Liver (tissue), 9 donors: ENCODE results near the gene ZNF513. TPM values are rescaled to one million over a fixed set of nuclear protein-coding genes. Genes with fewer than 3 reads are reported as not detected.

Source experiments
- DNase-seq: peaks from one replicate; pipeline ENCODE4 v3.0.0-alpha.2; 2017; ENCODE audit warnings: low spot score
- H3K27ac ChIP-seq, 2 donors: one replicate each; pipeline ENCODE4 v1.7.0; 2013; ENCODE audit warnings: inconsistent platforms in 2 of 2, low read length in 2 of 2, control low read depth in 1 of 2, low read depth in 1 of 2, mild to moderate bottlenecking in 1 of 2
- H3K27me3 ChIP-seq, 4 donors: one replicate each; pipeline versions ENCODE4 v1.6.1 to v1.7.0; 2013; ENCODE audit warnings: low read length in 3 of 4, inconsistent platforms in 1 of 4, mild to moderate bottlenecking in 1 of 4, moderate library complexity in 1 of 4; ENCODE audit not compliant: control insufficient read depth in 4 of 4, insufficient read depth in 4 of 4
- H3K36me3 ChIP-seq, 4 donors: one replicate each; pipeline versions ENCODE4 v1.6.1 to v1.7.0; 2013; ENCODE audit warnings: low read length in 3 of 4, mild to moderate bottlenecking in 3 of 4, low read depth in 1 of 4, moderate library complexity in 1 of 4; ENCODE audit not compliant: control insufficient read depth in 4 of 4, insufficient read depth in 3 of 4
- H3K4me1 ChIP-seq, 4 donors: one replicate each; pipeline versions ENCODE4 v1.6.1 to v1.7.0; 2013; ENCODE audit warnings: low read length in 3 of 4, mild to moderate bottlenecking in 3 of 4, moderate library complexity in 1 of 4; ENCODE audit not compliant: control insufficient read depth in 4 of 4, insufficient read depth in 4 of 4
- H3K4me3 ChIP-seq, 3 donors: one replicate each; pipeline versions ENCODE4 v1.6.1 to v1.7.0; 2013; ENCODE audit warnings: low read length in 3 of 3, control low read depth in 1 of 3, low read depth in 1 of 3, mild to moderate bottlenecking in 1 of 3
- H3K9ac ChIP-seq, 2 donors: one replicate each; pipeline ENCODE4 v1.7.0; 2013; ENCODE audit warnings: low read length in 2 of 2, mild to moderate bottlenecking in 2 of 2, moderate library complexity in 2 of 2, control low read depth in 1 of 2, low read depth in 1 of 2
- H3K9me3 ChIP-seq, 4 donors: one replicate each; pipeline versions ENCODE4 v1.6.1 to v1.7.0; 2013; ENCODE audit warnings: low read length in 3 of 4; ENCODE audit not compliant: control insufficient read depth in 4 of 4
- ATF3 ChIP-seq: IDR thresholded peaks from 2 replicates; pipeline ENCODE4 v1.6.1; 2016; ENCODE audit warnings: antibody characterized with exemption
- EGR1 ChIP-seq, 2 donors: IDR thresholded peaks; 2 replicates each; pipeline ENCODE4 v1.6.1; 2016 to 2018; ENCODE audit warnings: antibody characterized with exemption in 2 of 2, low read depth in 2 of 2
- FOXA1 ChIP-seq: IDR thresholded peaks from 2 replicates; pipeline ENCODE4 v1.6.1; 2016; ENCODE audit warnings: antibody characterized with exemption
- FOXA2 ChIP-seq: IDR thresholded peaks from 2 replicates; pipeline ENCODE4 v1.6.1; 2016; ENCODE audit warnings: antibody characterized with exemption
- GABPA ChIP-seq, 2 donors: IDR thresholded peaks in 1 of 2; conservative IDR thresholded peaks in 1 of 2; 2 replicates each; pipeline ENCODE4 v1.6.1; 2016; ENCODE audit warnings: antibody characterized with exemption in 2 of 2, mild to moderate bottlenecking in 1 of 2, moderate library complexity in 1 of 2
- HNF4A ChIP-seq, 2 donors: conservative IDR thresholded peaks; 2 replicates each; pipeline ENCODE4 v1.6.1; 2016; ENCODE audit warnings: antibody characterized with exemption in 2 of 2, mild to moderate bottlenecking in 2 of 2
- HNF4G ChIP-seq: IDR thresholded peaks from 2 replicates; pipeline ENCODE4 v1.6.1; 2016; ENCODE audit warnings: antibody characterized with exemption
- JUND ChIP-seq, 2 donors: IDR thresholded peaks; 2 replicates each; pipeline ENCODE4 v1.6.1; 2016; ENCODE audit warnings: antibody characterized with exemption in 2 of 2
- NR2F2 ChIP-seq: IDR thresholded peaks from 2 replicates; pipeline ENCODE4 v1.6.1; 2016; ENCODE audit warnings: antibody characterized with exemption
- RAD21 ChIP-seq, 2 donors: IDR thresholded peaks; 2 replicates each; pipeline ENCODE4 v1.6.1; 2016; ENCODE audit warnings: antibody characterized with exemption in 2 of 2, mild to moderate bottlenecking in 2 of 2
- RXRA ChIP-seq, 2 donors: IDR thresholded peaks; 2 replicates each; pipeline ENCODE4 v1.6.1; 2017 to 2018; ENCODE audit warnings: antibody characterized with exemption in 2 of 2, mild to moderate bottlenecking in 1 of 2
- SP1 ChIP-seq: IDR thresholded peaks from 2 replicates; pipeline ENCODE4 v1.6.1; 2018; ENCODE audit warnings: antibody characterized with exemption, mild to moderate bottlenecking
- TAF1 ChIP-seq: conservative IDR thresholded peaks from 2 replicates; pipeline ENCODE4 v1.6.1; 2016; ENCODE audit warnings: antibody characterized with exemption, mild to moderate bottlenecking
- YY1 ChIP-seq: IDR thresholded peaks from 2 replicates; pipeline ENCODE4 v1.6.1; 2016; ENCODE audit warnings: antibody characterized with exemption, mild to moderate bottlenecking
- WGBS: extraction: QIAGEN DNeasy Blood & Tissue Kit; methylation state at CpG from one replicate; pipeline ENCODE4 v1.1.7; 2013; 5-methylcytosine and 5-hydroxymethylcytosine counted together
- polyA plus RNA-seq, 2 donors: library from polyadenylated mRNA; stranded (reverse) in 1 of 2; unstranded in 1 of 2; fragments of 200-250 nt in 1 of 2; fragments of >200 nt in 1 of 2; fragmentation: Nextera tagmentation in 1 of 2; extraction: Ambion mirVana in 1 of 2; gene quantifications; one replicate each; pipeline versions ENCODE4 v1.2.1 to v1.2.3, GENCODE V29; 2013 to 2015
- total RNA-seq, 2 donors: library from RNA; depleted of rRNA; stranded (reverse); fragments of >200 nt; gene quantifications; one replicate each; pipeline ENCODE4 v1.2.3, GENCODE V29; 2014
- TF ChIP-seq, protein P1 (sequence below): fragments of 150-350 bp; IDR thresholded peaks from 2 replicates; pipeline ENCODE4 v1.5.1; 2017; ENCODE audit warnings: improper control_type of control experiment, low read depth, low read length; ENCODE audit not compliant: missing input control
- TF ChIP-seq, protein P2 (sequence below): IDR thresholded peaks from 2 replicates; pipeline ENCODE4 v1.6.1; 2016; ENCODE audit warnings: antibody characterized with exemption, mild to moderate bottlenecking
- TF ChIP-seq, protein P3 (sequence below): IDR thresholded peaks from 2 replicates; pipeline ENCODE4 v1.6.1; 2016; ENCODE audit warnings: antibody characterized with exemption
- donor health status: healthy.
- donor health status: healthy.
- donor health status: healthy.
- donor health status: healthy.
- donor health status: healthy.

Gene ZNF513
- total and polyA plus RNA-seq, 4 donors, result 2.9 to 11.2 (median 8.6) TPM

DNA sequence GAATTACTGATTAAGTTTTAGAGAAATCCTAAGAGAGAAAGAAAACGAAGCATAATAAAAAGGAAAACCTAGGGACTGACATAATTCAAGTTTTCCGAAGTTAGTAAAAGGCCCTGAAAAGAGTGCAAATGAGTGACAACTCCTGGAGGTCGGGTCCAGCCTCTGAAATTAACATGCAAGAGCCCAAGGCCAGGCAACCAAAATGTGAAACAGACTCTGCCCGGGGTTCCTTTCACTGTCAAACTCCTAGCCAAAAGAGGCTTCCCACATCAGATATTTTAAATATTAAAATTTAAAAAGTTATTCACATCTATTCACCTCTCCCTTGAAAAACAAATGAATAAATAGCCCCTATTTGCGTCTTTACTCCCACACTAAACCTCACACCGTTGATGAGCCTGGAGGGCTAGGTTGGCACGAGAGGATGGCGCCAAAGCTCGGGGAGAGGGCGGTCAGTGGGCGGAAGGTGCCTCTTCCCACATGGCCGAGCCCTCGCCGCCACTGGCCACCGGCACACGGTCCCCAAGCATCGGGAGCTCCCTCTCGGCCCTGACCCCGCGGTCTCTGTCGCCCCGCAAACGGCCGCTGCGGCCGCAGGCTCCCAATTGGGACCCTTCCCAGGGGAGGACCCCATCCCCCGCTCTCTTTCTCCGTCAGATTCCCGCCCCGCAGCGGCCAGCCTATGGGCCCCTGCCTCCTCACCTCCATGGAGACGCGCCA, 28.2 kb upstream of the ZNF513 start:
- H3K27me3 ChIP-seq, result no peaks in the 10 kb centered on the region
- DNase-seq, result no peak
- under 1% methylated on average over 33 of the region's 33 CpGs for WGBS

More for the DNA sequence above, 28.2 kb upstream of the ZNF513 start:
- Histone ChIP-seq H3K36me3 (peaks cover 0 to 2% (median 0%) of the 10 kb centered on the region in 4 donors), H3K9ac (peak overlapping the region; percentile 39 to 94), H3K4me1 (peaks cover 4 to 21% (median 14%) of the 10 kb centered on the region in 4 donors), H3K9me3 (no peaks in the 10 kb centered on the region), H3K4me3 (peak overlapping the region; percentile 72 to 99 (median 91)), H3K27ac (peak overlapping the region; percentile 86 to 89)
- TF ChIP-seq HNF4G, result no peak
- TF ChIP-seq GABPA (IDR thresholded peaks at IDR 0.05 in 1 of 2, conservative IDR thresholded peaks at IDR 0.05 in 1 of 2), result no peak
- no peak for TF ChIP-seq JUND (IDR thresholded peaks at IDR 0.05)
- TF ChIP-seq, protein P1, sequence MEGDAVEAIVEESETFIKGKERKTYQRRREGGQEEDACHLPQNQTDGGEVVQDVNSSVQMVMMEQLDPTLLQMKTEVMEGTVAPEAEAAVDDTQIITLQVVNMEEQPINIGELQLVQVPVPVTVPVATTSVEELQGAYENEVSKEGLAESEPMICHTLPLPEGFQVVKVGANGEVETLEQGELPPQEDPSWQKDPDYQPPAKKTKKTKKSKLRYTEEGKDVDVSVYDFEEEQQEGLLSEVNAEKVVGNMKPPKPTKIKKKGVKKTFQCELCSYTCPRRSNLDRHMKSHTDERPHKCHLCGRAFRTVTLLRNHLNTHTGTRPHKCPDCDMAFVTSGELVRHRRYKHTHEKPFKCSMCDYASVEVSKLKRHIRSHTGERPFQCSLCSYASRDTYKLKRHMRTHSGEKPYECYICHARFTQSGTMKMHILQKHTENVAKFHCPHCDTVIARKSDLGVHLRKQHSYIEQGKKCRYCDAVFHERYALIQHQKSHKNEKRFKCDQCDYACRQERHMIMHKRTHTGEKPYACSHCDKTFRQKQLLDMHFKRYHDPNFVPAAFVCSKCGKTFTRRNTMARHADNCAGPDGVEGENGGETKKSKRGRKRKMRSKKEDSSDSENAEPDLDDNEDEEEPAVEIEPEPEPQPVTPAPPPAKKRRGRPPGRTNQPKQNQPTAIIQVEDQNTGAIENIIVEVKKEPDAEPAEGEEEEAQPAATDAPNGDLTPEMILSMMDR, result no peak
- TF ChIP-seq, protein P2, sequence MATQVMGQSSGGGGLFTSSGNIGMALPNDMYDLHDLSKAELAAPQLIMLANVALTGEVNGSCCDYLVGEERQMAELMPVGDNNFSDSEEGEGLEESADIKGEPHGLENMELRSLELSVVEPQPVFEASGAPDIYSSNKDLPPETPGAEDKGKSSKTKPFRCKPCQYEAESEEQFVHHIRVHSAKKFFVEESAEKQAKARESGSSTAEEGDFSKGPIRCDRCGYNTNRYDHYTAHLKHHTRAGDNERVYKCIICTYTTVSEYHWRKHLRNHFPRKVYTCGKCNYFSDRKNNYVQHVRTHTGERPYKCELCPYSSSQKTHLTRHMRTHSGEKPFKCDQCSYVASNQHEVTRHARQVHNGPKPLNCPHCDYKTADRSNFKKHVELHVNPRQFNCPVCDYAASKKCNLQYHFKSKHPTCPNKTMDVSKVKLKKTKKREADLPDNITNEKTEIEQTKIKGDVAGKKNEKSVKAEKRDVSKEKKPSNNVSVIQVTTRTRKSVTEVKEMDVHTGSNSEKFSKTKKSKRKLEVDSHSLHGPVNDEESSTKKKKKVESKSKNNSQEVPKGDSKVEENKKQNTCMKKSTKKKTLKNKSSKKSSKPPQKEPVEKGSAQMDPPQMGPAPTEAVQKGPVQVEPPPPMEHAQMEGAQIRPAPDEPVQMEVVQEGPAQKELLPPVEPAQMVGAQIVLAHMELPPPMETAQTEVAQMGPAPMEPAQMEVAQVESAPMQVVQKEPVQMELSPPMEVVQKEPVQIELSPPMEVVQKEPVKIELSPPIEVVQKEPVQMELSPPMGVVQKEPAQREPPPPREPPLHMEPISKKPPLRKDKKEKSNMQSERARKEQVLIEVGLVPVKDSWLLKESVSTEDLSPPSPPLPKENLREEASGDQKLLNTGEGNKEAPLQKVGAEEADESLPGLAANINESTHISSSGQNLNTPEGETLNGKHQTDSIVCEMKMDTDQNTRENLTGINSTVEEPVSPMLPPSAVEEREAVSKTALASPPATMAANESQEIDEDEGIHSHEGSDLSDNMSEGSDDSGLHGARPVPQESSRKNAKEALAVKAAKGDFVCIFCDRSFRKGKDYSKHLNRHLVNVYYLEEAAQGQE, result no peak
- no peak for TF ChIP-seq YY1
- TF ChIP-seq RAD21 (IDR thresholded peaks at IDR 0.05), result no peak
- TF ChIP-seq FOXA1, result no peak
- TF ChIP-seq FOXA2, result no peak
- TF ChIP-seq, protein P3, sequence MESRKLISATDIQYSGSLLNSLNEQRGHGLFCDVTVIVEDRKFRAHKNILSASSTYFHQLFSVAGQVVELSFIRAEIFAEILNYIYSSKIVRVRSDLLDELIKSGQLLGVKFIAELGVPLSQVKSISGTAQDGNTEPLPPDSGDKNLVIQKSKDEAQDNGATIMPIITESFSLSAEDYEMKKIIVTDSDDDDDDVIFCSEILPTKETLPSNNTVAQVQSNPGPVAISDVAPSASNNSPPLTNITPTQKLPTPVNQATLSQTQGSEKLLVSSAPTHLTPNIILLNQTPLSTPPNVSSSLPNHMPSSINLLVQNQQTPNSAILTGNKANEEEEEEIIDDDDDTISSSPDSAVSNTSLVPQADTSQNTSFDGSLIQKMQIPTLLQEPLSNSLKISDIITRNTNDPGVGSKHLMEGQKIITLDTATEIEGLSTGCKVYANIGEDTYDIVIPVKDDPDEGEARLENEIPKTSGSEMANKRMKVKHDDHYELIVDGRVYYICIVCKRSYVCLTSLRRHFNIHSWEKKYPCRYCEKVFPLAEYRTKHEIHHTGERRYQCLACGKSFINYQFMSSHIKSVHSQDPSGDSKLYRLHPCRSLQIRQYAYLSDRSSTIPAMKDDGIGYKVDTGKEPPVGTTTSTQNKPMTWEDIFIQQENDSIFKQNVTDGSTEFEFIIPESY, result no peak
- TF ChIP-seq NR2F2, result no peak
- TF ChIP-seq HNF4A (conservative IDR thresholded peaks at IDR 0.05), result no peak
- TF ChIP-seq SP1, result no peak
- no peak for TF ChIP-seq ATF3
- TF ChIP-seq RXRA (IDR thresholded peaks at IDR 0.05), result no peak
- TF ChIP-seq TAF1, result no peak
- no peak for TF ChIP-seq EGR1 (IDR thresholded peaks at IDR 0.05; ENCODE audit: low read depth in 2 of 2)
